ENCODE results near the gene TRIM31.

- TF ChIP-seq CTCF (conservative IDR thresholded peaks at IDR 0.05; ENCODE audit: low read depth, low read length) (no peak), EZH2 (IDR thresholded peaks at IDR 0.05; ENCODE audit: borderline replicate concordance, low read depth, low read length, poor library complexity, severe bottlenecking) (no peak)
Observed at GRCh38 chr6:30074331-30075093, 38.4 kb downstream of the TRIM31 start.
